Left lobe of liver (tissue), 2 donors: Measurements from ENCODE around the gene ZG16. TPM values are rescaled to one million over a fixed set of nuclear protein-coding genes. Genes with fewer than 3 reads are reported as not detected.
"Not testable (repeated sequence)": the region's sequence is repeated elsewhere in the genome, so short reads cannot be mapped to it uniquely, and the experiment has no call there.

Experiments used
- ATAC-seq: fragments of 200-7000 bp; cut with Tn5 transposase; one replicate; pipeline ENCODE4 v1.9.1; 2020; ENCODE audit warnings: mild to moderate bottlenecking, moderate library complexity
- DNase-seq: peaks from one replicate; pipeline ENCODE4 v3.0.0-alpha.2; 2020; ENCODE audit warnings: low spot score
- total RNA-seq: library from RNA; stranded (reverse); gene quantifications from one replicate; pipeline ENCODE4 v1.2.1, GENCODE V29; 2021
- donor health status: DM: no; HTN: no; CAD: no; lungs with moderate emphysema.
- donor health status: DM: no; HTN: yes; CAD: no.

Gene ZG16
- total RNA-seq, 1 donor from 2014 or later, result 1.3 TPM

GRCh38 chr16:29747947-29748759 is 29.9 kb upstream of the ZG16 start:
- ATAC-seq (no peak), DNase-seq (no peak)

- ATAC-seq, DNase-seq: not testable (repeated sequence)
These were observed 29.3 kb upstream of the ZG16 start for GRCh38 chr16:29748760-29749149.

- ATAC-seq (no peak), DNase-seq (no peak)
These were observed 24.5 kb upstream of the ZG16 start for GRCh38 chr16:29753516-29753915.

GRCh38 chr16:29756654-29757053 is 21.4 kb upstream of the ZG16 start:
- ATAC-seq (no peak), DNase-seq (no peak)

- not testable (repeated sequence) for DNase-seq, ATAC-seq
These were observed 21.0 kb upstream of the ZG16 start for GRCh38 chr16:29757086-29757485.

GRCh38 chr16:29757950-29758466 is 20.0 kb upstream of the ZG16 start:
- ATAC-seq, result peak; percentile 72
- DNase-seq, result peak; percentile 77

GRCh38 chr16:29760567-29761279 is 17.3 kb upstream of the ZG16 start:
- ATAC-seq (peak; percentile 63), DNase-seq (peak; percentile 76)

GRCh38 chr16:29761280-29761651 is 16.8 kb upstream of the ZG16 start:
- not testable (repeated sequence) for ATAC-seq, DNase-seq

- ATAC-seq (no peak), DNase-seq (no peak)
These were observed 16.2 kb upstream of the ZG16 start for GRCh38 chr16:29761882-29762281.

GRCh38 chr16:29763326-29763725 is 14.7 kb upstream of the ZG16 start:
- no peak for DNase-seq

GRCh38 chr16:29765167-29766032 is 12.7 kb upstream of the ZG16 start:
- peak; percentile 88 for ATAC-seq
- DNase-seq, result peak; percentile 92

More at GRCh38 chr16:29763326-29763725, 14.7 kb upstream of the ZG16 start:
- ATAC-seq, result no peak

GRCh38 chr16:29766571-29766970 is 11.5 kb upstream of the ZG16 start:
- DNase-seq (no peak), ATAC-seq (no peak)

- no peak for ATAC-seq
- DNase-seq, result no peak
These were observed 11.0 kb upstream of the ZG16 start for GRCh38 chr16:29767062-29767461.

GRCh38 chr16:29769507-29769906 is 8.5 kb upstream of the ZG16 start:
- DNase-seq (no peak), ATAC-seq (no peak)

- ATAC-seq (peak; percentile 50), DNase-seq (no peak)
These were observed 7.7 kb upstream of the ZG16 start for GRCh38 chr16:29770250-29770929.

GRCh38 chr16:29772330-29772729 is 5.7 kb upstream of the ZG16 start:
- ATAC-seq (peak; percentile 94), DNase-seq (peak; percentile 63)

GRCh38 chr16:29774730-29775129 is 3.3 kb upstream of the ZG16 start:
- no peak for DNase-seq
- no peak for ATAC-seq

GRCh38 chr16:29775742-29776408 is 2.2 kb upstream of the ZG16 start:
- no peak for DNase-seq
- no peak for ATAC-seq

GRCh38 chr16:29779474-29779873 is 1.4 kb downstream of the ZG16 start:
- DNase-seq, result no peak
- no peak for ATAC-seq
